DOHH2 (cell line): ENCODE data around the gene RNF13.

Experiments used
- EZH2phosphoT487 ChIP-seq: fragments of 200-600 bp; sonication (generic); IDR thresholded peaks from 2 replicates; pipeline ENCODE4 v1.6.1; 2017; ENCODE audit warnings: borderline replicate concordance, mild to moderate bottlenecking, antibody characterized with exemption, low read length, moderate library complexity, mixed read lengths
- TF ChIP-seq, protein P1 (sequence below): fragments of 200-600 bp; sonication (generic); IDR thresholded peaks from one replicate; pipeline ENCODE4 v1.5.1; 2014; ENCODE audit warnings: antibody characterized with exemption, mild to moderate bottlenecking, low read depth, low read length; ENCODE audit not compliant: poor library complexity, severe bottlenecking

DNA sequence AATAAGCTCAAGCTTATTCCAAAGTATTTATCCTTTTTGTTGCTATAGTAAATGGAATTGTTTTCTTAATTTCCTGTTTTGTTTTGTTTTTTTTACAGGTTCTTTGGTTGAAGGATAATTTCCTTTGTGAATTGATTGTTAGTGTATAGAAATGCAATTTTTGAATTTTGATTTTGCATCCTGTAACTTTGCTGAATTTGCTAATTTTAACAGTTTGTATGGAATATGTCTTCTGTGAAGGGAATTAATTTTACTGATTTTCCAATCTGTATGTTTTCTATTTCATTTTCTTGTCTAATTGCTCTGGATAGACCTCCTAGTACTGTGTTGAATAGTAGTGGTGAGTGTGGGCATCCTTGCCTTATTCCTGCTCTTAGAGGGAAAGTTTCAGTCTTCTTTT, 129.4 kb downstream of the RNF13 start:
- TF ChIP-seq, protein P1, sequence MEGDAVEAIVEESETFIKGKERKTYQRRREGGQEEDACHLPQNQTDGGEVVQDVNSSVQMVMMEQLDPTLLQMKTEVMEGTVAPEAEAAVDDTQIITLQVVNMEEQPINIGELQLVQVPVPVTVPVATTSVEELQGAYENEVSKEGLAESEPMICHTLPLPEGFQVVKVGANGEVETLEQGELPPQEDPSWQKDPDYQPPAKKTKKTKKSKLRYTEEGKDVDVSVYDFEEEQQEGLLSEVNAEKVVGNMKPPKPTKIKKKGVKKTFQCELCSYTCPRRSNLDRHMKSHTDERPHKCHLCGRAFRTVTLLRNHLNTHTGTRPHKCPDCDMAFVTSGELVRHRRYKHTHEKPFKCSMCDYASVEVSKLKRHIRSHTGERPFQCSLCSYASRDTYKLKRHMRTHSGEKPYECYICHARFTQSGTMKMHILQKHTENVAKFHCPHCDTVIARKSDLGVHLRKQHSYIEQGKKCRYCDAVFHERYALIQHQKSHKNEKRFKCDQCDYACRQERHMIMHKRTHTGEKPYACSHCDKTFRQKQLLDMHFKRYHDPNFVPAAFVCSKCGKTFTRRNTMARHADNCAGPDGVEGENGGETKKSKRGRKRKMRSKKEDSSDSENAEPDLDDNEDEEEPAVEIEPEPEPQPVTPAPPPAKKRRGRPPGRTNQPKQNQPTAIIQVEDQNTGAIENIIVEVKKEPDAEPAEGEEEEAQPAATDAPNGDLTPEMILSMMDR, result no peak
- TF ChIP-seq EZH2phosphoT487, result no peak
